KG1 (cell line): Measurements from ENCODE around the gene VENTX.
"Not testable (repeated sequence)": the region's sequence is repeated elsewhere in the genome, so short reads cannot be mapped to it uniquely, and the experiment has no call there.

Experiments
- DNase-seq: peaks from one replicate; lab custom pipeline; 2025; lab: John Stamatoyannopoulos, UW

VENTX gene

DNA sequence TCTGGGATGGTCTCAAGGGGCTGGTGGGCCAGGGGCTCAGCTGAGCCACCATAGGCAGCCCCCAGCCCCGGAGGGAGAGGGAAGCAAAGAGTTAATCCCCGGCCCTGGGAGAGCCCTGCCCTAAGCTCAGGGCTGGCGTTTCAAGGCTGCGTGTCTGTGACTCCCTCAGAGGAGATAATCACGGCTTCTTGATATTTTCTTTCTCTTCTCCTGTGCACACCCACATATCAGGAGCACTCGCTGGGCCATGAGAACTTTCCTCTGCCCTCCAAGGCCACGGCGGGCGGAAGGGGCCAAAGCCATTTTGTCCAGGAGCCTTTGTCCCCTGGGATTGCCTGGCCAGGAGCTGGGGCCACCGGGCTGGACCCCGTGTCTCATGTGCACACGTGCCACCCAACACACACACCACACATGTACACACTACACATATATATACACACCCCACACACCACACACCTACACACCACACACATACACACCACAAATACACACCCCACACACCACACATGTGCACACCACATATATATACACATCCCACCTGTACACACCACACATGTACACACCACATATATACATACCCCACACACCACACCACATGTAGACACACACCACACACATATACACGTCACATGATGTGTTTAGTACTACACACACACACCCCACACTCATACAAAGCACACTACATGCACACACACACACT is 16.9 kb downstream of the VENTX start:
- no peak for DNase-seq

DNA sequence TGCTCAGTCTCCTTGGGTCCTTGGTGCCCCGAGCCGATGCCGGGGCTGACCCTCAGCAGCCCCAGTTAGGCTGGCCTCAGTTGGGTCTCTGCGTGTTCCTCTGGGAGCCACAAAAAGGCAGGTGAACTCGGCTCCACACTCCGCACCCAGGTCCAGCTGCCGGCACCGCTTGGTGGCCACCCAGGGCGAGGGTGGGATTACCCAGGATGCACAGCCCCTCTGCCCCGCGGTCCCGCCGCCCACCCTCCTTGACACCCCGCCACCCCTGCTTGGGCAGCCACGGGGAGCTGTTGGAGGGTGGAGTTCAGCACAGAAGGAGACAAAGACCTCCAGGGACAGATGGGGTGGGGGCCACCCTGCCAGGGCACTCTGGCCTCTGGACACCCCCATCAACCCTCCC is 17.7 kb downstream of the VENTX start:
- no peak for DNase-seq

DNA sequence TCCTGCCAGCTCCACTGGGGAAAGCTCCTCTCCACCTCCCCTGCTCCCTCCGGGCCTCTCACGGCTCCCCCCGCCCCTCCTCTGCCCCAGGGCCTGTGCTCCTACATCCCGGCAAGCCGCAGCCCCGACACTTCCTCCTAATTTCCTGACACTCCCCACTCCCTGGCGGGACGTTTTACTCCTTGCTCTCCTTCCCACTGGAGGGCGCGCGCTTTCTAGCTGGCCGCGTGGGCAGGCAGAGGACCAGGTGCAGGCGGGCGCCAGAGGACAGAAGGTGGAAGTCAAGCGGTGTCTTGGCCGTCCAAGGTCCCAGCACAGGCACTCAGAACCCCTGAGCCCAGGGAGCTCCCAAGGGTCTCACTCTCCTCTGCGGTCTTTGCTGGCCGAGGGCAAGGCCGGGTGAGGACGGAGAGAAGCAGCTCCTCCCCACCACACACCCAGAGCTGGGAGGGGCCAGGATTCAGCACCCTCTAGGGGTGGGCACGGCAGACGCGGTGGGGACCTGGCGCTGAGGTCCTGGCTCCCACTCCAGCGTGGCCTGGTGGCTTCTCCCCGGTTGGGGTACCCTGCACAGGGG is 19.9 kb downstream of the VENTX start:
- peak; percentile 11 for DNase-seq

DNA sequence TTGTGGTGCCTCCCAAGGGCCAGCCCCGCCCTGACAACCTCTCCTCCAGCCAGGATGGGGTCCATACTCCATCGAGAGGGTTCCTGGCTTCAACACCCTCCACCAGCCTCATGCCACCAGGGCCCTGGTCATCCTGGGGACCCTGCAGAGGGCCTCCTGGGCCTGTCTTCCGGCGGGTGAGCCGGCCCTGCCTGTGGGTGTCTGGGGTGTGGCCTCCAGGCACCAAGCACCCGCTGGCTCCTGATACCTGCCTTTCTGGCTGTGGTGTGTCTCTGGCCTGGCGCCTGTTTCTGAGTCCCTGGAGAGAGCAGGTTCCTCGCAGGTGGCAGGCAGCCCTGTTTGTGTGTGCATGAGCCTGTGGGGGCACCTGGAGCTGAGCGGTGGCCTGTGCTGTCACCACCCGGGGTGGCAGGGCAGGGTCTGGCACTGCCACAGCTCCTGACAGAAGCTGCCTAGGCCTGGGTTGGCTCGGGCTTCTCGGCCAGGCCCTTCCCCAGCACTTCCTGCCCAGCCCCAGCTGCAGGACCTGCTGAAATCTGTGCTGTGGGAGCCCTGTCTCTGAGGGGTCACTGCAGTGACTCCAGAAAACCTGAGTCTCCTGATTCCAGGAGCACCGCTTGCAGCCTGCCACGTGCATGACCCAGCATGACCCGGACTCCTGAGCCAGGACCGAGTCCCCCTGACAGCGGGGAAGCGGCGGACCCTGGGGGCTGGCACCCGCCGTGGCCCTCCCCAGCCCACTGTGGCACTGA is 20.6 kb downstream of the VENTX start:
- peak; percentile 43 for DNase-seq

DNA sequence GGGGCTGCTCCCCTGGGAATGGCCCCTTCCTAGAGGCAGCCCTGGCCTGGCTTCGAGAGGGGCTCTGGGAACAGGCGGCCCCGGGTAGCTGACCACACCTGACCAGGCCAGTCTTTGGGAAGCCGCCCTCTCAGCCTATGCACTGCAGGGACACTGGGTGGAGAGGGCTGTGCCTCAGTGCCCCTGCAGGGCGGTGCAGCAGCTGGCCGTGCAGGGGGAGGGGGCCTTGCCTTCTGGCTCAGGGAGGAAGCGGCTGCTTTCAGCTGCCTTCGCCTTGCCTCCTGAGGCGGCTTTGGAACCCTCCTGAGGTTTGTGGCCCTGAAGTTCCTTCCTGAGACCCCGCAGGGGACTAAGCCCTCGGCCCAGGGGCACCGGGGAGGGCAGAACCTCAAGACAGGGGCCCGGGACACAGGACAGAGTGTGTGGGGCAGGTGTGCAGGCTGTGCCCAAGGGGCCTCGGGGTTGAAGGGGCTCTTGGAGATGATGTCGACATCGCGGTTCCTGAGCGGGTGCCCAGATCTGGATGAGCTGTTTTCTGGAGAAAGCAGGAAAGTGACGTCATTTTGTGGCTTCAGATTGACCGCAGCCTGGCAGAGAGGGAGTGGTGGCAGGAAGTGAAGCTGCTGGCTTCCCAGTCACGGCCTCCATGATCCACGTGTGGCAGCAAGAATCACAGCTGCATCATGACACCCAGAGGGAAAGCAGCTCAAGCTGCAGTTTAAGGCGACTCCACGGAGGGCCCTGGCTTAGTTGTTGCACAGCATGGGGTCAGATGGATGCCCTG is 21.4 kb downstream of the VENTX start:
- DNase-seq: peak; percentile 92

DNA sequence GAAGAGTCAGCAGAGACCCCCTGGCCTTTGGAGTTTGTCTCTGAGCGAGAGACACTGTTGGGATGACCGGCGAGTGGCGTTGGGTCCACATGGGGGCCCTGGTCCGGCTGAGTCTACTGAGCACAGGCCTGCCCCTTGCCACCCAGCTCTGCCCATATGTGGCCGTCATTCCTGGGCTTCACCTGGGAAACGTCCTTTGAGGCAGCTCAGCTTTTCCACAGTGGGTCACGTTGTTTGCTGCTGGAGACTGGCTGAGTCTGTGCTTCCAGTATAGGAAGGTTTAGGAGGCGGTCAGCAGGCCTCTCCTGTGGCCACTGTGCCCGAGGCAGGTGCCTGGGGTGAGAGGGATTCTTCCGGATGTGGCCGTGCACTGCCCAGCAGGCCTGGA is 21.9 kb downstream of the VENTX start:
- no peak for DNase-seq

DNA sequence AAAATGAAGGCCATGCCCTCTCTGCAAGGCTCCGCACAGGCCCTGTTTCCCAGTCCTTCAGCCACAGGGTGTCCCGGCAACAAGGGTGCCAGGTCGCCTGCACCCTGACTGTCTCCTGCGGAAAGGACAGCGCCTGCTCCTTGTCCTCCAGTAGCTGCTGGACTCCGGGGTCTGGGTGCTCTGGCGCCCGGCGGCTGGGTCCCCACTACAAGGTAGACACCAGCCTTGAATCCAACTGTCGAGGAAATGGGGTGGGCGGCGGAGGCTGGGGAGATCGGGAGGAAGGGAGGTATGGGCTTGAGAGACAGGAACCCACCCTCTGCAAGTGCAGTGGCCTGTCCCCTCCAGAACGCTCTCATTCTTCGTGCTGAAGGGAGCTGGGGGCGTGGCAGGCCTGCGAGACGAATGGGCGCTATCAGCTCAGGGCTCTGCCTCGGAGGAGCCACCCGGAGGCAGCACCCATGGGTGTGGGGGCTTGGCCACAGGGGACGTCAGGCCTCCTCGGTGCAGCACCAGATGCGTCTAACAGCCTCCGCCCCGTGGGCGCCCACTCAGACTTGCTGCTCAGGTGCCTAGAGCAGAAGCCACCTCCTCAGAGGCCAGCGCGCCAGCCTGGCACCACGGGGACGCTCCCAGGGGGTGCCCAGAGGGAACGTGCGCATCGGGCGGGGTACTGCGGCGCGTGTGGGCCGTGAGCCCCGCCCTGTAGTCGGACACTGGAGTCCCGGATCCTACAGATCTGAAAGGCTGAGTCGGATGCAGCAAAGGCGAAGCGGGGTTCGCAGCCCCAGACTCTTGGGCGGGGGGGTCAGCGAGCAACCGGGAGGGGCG is 23.5 kb downstream of the VENTX start:
- DNase-seq: peak; percentile 4

DNA sequence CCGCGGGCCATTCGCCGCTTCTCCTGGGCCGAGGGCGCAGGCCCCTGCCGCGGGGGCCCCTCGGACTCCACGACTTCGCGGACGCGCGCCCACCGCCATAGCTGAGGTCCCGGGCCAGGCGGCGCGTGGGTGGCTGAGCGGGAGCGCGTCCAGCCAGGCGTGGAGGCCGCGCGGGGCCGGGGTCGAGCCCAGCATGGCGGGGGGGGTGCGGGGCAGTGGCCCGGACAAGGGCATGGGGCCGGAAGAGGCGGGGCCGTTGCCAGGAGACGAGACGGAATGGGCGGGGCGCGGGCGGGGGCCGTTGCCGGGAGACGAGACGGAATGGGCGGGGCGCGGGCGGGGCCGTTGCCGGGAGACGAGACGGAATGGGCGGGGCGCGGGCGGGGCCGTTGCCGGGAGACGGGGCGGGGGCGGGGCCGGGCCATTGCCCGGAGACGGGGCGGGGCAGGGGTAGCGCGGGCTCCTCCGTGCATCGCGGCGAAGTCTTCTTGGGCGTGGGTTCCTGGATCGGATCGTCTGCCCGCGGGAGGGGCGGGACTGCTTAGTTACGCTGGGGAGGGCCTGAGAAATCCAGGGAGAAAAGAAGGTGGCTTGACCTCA is 24.2 kb downstream of the VENTX start:
- DNase-seq: peak; percentile 10

DNA sequence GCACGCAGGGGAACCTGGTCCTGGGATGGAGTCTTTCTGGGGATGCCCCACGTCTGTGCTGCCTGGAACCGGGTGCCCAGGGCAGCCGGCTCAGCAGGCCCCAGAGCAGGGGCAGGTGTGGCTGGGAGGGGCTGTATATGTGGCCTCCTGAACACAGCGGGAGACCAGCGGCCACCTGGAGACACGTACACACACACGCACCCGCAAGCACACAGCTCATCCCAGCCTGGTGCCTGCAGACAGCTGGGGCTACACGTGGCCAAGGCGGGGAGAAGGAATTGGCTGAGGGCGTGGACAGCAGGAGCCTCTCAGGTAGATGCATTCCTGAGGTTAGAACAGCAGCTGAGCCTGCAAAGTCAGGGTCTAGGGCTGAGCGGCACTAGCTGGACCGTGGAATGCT is 25.0 kb downstream of the VENTX start:
- DNase-seq: no peak

DNA sequence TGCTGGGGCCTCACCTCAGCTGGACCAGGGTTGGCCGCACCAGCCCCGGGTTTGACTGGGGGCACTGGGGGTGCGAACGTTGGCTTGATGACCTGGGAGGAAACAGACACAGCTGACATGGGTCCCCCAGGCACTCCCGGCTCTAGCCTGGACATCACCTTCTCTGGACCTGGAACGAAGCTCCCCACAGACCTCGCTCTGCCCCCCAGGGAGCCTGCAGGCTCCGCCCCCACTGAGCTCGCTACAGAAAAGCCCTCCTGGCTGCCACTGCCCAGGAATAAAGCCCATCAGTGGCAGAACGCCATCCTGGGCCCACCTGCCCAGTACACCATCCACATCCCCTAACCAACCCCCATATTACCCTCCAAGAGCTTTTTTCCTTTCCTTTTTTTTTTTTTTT is 26.0 kb downstream of the VENTX start:
- DNase-seq: no peak

DNA sequence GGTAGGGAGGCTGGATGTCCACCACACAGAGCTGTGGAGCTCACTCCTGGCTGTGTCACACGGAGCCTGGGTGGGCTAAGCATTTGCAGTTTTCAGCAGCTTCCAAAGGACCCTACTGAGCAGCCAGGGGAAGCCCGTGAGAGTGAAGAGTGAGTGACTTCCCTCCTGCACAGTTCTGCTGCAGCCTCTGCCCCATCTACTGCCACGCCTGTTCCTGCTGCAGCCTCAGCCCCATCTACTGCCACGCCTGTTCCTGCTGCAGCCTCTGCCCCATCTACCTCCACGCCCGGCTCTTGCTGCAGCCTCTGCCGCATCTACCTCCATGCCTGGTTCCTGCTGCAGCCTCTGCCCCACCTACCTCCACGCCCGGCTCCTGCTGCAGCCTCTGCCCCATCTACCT is 26.8 kb downstream of the VENTX start:
- DNase-seq: no peak

DNA sequence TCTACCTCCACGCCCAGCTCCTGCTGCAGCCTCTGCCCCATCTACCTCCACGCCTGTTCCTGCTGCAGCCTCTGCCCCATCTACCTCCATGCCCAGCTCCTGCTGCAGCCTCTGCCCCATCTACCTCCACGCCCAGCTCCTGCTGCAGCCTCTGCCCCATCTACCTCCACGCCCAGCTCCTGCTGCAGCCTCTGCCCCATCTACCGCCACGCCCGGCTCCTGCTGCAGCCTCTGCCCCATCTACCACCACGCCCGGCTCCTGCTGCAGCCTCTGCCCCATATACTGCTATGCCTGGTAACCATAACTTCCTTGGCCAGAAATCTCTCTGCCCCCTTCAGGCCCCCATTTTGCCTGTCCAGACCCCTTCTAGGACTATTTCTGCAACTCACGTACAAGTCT is 27.4 kb downstream of the VENTX start:
- DNase-seq: not testable (repeated sequence)

DNA sequence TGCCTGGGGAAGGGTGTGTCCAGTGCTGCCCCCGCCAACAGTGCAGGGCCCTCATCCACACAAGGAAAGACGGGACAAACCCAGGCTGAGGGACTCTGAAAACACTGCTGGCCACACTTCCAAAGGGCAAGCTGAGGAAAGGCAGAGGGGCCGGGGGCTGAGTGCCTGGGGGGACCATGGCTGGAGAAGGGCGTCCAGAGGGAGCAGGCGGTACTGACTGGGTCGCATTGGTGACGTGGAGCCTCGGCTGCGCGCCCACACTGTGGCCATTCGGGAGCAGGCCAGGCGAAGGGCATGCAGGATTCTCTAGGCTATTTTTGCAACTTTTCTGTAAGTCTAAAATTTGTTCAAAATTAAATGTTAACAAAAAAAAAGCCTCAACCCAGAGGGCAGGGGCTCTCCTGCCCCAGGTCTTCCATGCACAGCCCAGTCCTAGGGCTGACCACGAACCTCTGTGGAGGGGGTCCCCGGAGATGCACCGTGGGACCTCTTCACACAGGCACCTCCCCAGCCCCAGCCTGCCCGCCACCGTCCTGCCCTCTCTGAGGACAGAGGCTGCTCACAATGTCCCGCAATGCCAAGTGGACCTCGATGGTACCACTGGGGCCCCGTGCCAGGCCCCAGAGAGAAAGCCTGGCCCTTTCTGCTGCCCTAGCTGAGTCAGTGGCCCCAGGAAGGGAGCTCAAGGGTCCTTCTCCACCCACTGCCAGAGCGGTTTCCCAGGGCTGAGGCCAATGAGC is 28.6 kb downstream of the VENTX start:
- no peak for DNase-seq

DNA sequence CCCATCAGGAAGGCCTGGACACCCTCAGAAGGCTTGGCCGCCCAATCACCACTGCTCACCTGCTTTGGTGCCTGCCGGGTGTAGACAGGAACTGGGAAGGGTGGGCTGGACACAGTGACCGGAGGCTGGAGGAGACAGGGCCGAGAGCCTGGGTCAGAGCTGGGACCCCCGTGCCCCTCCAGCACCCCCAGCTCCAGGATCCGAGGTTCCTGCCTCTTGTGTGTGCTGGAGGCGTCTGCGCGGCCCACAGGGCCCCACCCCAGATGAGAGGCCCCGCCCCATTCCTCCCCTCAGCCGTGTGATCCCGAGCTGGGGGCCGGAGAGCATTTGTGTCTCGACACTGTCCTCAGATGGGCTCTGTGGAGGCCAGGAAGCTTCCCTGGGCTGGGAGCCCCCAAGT is 29.6 kb downstream of the VENTX start:
- no peak for DNase-seq

DNA sequence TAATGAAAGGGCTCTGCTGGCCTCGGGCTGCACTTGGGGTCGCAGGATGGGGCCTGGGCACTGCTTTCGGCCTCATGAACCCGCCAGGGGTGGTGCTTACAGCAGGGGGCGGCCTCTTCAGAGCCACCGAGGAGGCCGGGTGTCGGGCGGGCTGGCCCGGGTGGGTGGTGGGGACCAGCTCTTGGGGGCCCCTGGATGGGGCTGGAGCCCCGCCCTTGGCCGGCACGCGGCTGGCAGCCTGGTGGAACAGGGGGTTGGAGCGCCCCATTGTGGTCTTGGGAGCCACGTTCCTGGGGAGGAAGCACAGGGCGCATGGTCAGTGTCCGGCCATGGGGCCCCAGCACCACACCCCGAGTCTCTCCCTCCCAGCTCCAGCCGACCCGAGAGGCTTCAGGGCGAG is 30.2 kb downstream of the VENTX start:
- DNase-seq: no peak

DNA sequence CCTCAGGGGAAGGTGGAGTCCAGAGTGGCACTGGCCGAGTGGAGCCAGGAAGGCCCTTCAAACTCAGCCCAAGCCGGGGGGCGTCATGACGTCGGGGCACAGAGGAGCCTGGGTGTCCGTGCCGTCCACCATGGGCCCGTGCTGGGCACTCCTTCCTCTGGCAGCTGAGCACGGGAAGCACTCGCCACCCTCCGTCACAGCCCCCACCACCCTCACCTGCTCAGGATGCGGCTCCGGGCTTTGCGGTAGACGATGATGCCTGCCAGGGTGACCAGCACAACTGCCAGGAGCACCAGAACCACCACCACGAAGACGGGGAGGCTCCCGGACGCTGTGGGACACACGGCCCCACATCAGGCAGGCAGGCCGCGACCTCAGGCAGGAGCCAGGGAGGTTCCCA is 30.9 kb downstream of the VENTX start:
- DNase-seq: no peak

DNA sequence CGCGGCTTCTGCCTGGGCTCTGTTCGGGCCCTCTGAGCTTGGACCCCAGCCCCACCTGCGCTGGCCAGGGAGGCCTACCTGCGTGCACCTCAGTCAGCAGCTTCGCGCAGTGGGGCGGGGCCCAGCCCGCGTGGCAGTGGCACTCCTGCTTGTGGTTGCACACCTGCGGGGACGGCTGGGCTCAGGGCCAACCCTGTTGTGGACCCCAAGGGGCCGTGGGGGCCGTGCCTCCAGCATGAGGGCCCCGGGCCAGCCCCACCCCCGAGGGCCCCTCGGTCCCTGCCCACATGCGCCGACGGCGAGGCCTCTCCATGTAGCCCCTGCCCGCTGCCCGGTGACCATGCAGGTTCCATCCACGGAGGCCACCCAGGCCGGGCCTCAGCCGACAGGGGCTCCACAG is 31.7 kb downstream of the VENTX start:
- no peak for DNase-seq

DNA sequence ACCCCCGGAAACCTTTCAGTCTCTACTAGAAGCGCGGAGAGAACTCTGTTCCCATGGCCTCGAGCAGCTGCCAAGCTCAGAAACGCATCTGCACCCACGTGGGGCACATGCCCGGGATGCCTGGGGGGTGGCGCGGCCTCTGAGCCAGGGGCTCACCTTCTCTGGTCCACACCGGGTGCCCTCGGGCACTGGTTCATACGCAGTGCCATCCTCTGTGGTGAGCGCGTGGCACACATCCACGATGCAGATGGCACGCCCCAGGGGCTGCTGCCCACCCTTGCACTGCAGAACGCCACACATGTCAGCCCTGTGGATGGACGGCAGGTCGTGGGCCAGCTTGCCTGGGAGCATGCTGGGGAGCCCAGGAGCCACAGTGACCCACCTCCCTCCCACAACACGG is 32.5 kb downstream of the VENTX start:
- DNase-seq: no peak

DNA sequence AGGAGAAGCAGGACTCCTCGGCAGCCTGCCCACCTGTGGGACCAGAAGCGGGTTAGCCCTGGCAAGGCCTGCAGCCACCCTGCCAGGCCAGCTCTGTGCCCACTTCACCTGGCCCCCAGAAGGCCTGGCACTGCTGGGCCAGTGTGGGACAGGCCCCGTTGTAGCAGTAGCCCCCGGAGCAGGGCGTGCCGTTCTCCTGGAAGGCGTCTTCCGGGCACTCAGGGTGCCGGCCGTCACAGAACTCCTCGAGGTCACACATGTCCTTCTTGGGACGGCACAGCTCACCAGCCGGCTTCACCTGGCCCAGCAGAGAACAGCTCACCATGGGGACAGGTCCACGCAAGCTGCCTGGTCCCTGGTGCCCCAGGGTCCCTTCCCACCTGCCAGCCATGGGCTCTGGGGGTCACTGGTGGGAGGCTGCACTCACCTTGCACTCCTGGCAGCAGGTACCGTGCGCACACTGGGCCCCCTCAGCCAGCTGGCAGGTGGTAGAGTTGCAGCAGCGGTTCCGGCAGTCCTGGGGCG is 33.2 kb downstream of the VENTX start:
- DNase-seq: no peak

DNA sequence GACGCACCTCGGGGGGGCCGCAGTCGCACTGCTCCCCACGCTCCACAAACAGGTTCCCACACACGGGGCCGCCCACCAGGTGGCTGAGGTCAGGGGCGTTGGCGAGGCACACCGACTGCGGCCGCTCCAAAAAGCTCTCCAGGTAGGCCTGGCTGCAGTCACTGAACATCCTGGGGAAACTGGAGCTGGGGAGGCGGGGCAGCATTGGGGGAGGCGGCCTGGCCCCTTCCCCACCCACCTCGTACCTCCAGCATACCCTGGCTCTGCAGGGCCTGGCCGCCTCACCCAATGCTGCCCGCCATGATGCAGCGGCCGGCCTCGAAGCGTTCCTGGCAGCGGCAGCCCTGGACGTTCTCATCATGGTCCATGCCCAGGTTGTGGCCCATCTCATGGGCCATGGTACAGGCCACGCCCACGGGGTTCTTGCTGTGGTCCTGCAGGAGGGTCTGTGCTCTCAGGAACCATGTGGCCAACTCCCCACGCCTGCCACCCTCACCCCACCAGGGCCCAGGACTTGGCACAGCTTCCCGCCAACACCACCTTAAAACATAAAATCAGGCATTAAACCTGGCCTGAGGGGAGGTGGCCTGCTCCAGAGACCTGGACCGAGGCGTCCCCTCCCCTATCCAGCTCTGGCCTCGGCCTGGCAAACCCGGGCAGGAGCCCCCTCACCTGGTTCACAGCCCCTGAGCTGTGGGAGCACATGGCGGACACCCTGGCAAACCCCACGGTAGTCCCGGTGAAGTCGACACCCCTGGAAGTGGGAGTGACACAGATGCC is 34.1 kb downstream of the VENTX start:
- DNase-seq: no peak
